ENCODE measurements around the gene STARD7.

DNA sequence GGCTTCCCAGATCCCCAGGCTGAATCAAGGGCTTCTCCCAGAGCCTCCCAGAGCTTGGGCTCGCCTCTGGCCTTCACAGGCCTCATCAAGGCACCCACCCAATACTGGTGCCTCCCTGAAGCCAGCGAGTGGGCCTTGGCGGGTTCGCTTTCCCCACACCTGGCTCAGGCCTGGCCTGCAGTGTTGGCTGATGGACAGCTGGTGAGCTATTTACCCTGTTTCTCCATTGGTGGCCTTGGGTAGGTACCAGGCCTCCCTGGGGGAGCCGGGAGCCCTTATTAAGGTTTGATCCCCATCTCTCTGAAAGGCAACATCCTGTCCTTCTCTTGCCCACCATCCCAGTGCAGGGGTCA, 45.2 kb downstream of the STARD7 start:
- TF ChIP-seq, protein P1, sequence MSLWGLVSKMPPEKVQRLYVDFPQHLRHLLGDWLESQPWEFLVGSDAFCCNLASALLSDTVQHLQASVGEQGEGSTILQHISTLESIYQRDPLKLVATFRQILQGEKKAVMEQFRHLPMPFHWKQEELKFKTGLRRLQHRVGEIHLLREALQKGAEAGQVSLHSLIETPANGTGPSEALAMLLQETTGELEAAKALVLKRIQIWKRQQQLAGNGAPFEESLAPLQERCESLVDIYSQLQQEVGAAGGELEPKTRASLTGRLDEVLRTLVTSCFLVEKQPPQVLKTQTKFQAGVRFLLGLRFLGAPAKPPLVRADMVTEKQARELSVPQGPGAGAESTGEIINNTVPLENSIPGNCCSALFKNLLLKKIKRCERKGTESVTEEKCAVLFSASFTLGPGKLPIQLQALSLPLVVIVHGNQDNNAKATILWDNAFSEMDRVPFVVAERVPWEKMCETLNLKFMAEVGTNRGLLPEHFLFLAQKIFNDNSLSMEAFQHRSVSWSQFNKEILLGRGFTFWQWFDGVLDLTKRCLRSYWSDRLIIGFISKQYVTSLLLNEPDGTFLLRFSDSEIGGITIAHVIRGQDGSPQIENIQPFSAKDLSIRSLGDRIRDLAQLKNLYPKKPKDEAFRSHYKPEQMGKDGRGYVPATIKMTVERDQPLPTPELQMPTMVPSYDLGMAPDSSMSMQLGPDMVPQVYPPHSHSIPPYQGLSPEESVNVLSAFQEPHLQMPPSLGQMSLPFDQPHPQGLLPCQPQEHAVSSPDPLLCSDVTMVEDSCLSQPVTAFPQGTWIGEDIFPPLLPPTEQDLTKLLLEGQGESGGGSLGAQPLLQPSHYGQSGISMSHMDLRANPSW (CRISPR knock-in tag; IDR thresholded peaks at IDR 0.05): no peak
- TF ChIP-seq, protein P2, sequence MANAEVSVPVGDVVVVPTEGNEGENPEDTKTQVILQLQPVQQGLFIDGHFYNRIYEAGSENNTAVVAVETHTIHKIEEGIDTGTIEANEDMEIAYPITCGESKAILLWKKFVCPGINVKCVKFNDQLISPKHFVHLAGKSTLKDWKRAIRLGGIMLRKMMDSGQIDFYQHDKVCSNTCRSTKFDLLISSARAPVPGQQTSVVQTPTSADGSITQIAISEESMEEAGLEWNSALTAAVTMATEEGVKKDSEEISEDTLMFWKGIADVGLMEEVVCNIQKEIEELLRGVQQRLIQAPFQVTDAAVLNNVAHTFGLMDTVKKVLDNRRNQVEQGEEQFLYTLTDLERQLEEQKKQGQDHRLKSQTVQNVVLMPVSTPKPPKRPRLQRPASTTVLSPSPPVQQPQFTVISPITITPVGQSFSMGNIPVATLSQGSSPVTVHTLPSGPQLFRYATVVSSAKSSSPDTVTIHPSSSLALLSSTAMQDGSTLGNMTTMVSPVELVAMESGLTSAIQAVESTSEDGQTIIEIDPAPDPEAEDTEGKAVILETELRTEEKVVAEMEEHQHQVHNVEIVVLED (CRISPR knock-in tag; IDR thresholded peaks at IDR 0.05): no peak
- TF ChIP-seq HNRNPL (IDR thresholded peaks at IDR 0.05; ENCODE audit: low read depth, low read length): no peak
- no peak for TF ChIP-seq EZH2 (IDR thresholded peaks at IDR 0.05; ENCODE audit: borderline replicate concordance, low read depth, low read length)
- no peak for TF ChIP-seq POLR2AphosphoS5 (IDR thresholded peaks at IDR 0.05; ENCODE audit: control insufficient read depth, insufficient read depth, low read depth, low read length)
- no peak for TF ChIP-seq NCOA2 (IDR thresholded peaks at IDR 0.05; ENCODE audit: partially characterized antibody in 2 of 2)
- no peak for TF ChIP-seq HDAC6 (IDR thresholded peaks at IDR 0.05; ENCODE audit: low read depth, low read length)
- no peak for TF ChIP-seq RNF2 (IDR thresholded peaks at IDR 0.05)
- TF ChIP-seq ELF1 (tag; IDR thresholded peaks at IDR 0.05): no peak
- TF ChIP-seq, protein P3, sequence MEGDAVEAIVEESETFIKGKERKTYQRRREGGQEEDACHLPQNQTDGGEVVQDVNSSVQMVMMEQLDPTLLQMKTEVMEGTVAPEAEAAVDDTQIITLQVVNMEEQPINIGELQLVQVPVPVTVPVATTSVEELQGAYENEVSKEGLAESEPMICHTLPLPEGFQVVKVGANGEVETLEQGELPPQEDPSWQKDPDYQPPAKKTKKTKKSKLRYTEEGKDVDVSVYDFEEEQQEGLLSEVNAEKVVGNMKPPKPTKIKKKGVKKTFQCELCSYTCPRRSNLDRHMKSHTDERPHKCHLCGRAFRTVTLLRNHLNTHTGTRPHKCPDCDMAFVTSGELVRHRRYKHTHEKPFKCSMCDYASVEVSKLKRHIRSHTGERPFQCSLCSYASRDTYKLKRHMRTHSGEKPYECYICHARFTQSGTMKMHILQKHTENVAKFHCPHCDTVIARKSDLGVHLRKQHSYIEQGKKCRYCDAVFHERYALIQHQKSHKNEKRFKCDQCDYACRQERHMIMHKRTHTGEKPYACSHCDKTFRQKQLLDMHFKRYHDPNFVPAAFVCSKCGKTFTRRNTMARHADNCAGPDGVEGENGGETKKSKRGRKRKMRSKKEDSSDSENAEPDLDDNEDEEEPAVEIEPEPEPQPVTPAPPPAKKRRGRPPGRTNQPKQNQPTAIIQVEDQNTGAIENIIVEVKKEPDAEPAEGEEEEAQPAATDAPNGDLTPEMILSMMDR (IDR thresholded peaks at IDR 0.05 in 2 of 3, conservative IDR thresholded peaks at IDR 0.05 in 1 of 3; ENCODE audit: insufficient read depth in 2 of 3, low read depth in 1 of 3, low read length in 3 of 3): no peak
- TF ChIP-seq ZNF143 (CRISPR knock-in tag; IDR thresholded peaks at IDR 0.05): no peak
- no peak for TF ChIP-seq ZBTB8A (IDR thresholded peaks at IDR 0.05; ENCODE audit: partially characterized antibody)

All from K562 (cell line).